HK-2 (cell line): Measurements from ENCODE around the gene PJVK.
"Not testable (repeated sequence)": the region's sequence is repeated elsewhere in the genome, so short reads cannot be mapped to it uniquely, and the experiment has no call there.

Experiments
- DNase-seq: peaks from one replicate; pipeline ENCODE4 v3.0.0-alpha.2; 2018; ENCODE audit not compliant: unreplicated experiment

PJVK gene, protein sequence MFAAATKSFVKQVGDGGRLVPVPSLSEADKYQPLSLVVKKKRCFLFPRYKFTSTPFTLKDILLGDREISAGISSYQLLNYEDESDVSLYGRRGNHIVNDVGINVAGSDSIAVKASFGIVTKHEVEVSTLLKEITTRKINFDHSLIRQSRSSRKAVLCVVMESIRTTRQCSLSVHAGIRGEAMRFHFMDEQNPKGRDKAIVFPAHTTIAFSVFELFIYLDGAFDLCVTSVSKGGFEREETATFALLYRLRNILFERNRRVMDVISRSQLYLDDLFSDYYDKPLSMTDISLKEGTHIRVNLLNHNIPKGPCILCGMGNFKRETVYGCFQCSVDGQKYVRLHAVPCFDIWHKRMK

DNA sequence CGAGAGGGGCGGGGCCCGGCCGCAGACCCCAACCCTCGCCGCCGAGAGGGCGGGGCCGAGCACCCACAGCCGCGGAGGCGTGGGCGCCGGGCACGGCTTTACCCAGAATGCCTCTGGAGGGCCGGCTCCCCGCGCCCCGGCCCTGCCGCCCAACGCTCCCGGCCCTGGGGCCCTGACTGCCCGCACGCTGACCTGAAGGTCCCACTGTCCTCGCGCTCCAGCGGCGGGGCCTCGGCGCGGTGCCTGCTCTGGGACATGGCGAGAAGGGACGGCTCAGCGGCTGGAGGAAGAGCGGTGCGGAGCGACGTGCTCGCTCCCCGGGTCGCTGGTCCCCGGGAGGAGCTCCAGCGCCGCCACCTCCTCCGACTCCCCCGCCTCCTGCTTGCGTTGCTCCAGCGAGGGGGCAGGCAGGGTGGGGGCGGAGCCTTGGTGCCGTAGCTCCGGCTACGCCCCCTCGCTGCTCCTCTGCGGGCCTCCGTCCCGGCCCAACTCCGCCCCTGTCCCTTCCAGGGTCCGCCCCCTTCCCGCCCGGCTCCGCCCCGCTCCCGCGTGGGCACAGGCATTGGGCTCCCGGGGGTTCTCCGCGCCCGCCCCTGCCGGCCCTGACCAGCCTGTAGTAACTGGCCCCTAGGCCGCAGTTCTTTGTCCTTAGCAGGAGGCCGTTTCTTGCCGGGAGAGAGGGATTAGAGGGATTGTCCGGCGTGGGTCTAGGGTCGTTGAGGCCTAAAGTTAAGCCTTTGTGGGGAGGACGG lies at the start of gene PJVK, which contains the start of gene PRKRA:
PJVK (plus strand) TSS at position 605 of the 752 bp plus-strand sequence. CDS start 2,032 bp downstream, outside the sequence.
PRKRA (minus strand) TSS at position 402 of the 752 bp plus-strand sequence; CDS start at position 257, 145 bp downstream.
- peak; percentile 98 for DNase-seq

DNA sequence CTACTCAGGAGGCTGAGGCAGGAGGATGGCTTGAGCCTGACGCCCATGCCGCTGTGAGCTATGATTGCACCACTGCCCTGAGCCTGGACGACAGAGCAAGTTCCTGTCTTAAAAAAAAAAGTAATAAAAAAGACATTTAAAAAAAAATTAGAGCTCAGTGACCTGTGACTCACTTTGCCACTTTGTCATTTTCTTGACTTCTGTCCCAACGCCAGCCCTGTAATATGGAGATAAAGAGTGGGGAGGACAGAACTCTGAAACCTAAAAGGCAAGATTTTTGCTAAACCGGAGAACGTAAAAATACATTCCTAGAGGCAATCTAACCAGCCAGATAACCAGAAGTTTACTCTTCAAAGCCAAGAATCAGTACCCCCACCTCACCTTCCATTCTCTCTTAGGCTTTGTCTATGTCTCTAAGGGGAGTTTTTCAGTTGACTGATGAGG lies 49.2 kb upstream of the PJVK start:
- DNase-seq = no peak

GRCh38 chr2:178403671-178404306 lies 47.4 kb upstream of the PJVK start:
- no peak for DNase-seq

GRCh38 chr2:178404368-178404767 lies 46.8 kb upstream of the PJVK start:
- DNase-seq = peak; percentile 34

- DNase-seq = no peak
These were observed 41.9 kb upstream of the PJVK start for GRCh38 chr2:178409261-178409660.

DNA sequence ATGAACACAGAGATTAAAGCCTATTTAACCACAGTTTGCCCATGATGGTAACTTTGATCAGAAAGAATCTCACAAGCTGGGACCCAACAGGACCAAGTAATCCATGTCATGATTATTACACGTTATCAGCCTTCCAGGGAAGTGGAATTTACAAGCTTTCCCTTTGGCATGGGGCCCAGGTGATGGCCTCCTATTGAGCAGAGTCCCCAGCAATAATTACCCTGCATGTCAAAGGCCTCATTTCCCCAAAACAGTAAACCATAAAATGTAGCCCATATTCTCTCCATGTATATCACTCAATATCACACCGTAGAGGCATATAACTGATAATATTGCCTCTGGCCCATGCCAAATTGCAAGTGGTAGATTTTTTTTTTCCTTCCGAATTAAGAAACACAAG lies 39.1 kb upstream of the PJVK start:
- DNase-seq = no peak

DNA sequence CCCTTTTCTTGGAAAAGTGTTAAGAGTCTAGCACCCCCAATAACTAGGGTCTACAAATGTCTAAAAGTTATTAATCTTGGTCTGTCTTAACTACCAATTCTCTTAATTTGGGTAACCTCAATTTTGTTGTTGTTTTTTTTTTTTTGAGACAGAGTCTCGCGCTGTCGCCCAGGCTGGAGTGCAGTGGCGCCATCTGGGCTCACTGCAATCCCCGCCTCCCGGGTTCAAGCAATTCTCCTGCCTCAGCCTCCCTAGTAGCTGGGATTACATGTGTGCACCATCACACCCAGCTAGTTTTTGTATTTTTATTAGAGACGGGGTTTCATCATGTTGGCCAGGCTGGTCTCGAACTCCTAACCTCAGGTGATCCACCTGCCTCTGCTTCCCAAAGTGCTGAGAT lies 38.7 kb upstream of the PJVK start:
- DNase-seq = not testable (repeated sequence)

- DNase-seq = peak; percentile 84
These were observed 37.5 kb upstream of the PJVK start for GRCh38 chr2:178413472-178414265.

- peak; percentile 90 for DNase-seq
These were observed 36.6 kb upstream of the PJVK start for GRCh38 chr2:178414266-178415247.

DNA sequence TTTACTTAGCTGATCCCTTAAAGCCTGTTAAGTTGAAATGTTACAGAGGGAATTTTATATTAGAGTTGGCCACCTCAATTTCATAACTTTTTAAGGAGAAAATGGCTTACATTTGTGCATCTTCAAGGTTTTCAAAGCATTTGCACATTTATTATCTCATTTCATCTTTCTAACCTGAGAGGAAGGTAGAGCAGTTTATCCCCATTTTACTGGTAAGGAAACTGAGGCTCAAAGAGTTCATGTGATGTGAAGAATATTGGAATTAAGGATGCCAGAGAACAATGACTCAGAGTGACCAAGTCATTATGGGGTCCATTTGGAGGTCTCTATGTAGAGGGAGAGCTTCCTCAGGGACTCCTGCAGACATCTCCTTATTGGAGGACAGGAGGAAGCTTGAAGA lies 35.2 kb upstream of the PJVK start:
- DNase-seq = no peak

DNA sequence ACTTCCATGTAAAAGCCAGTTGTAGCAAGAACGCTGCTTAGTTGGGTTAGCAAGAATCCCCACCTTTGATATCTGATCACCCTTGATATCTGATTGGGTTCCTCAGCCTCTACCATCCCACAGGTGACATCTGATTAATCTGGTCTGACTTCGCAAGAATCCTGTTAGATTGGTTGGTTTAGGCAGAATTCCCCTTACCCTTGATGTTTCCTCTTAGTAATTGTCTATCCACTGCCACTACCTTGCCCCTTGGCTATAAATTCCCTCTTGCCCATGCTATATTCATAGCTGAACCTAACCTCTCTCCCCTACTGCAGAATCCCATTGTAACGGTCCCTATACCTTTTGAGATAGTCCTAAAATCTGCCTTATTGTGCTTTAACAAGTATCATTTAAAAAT lies 33.3 kb upstream of the PJVK start:
- no peak for DNase-seq

DNA sequence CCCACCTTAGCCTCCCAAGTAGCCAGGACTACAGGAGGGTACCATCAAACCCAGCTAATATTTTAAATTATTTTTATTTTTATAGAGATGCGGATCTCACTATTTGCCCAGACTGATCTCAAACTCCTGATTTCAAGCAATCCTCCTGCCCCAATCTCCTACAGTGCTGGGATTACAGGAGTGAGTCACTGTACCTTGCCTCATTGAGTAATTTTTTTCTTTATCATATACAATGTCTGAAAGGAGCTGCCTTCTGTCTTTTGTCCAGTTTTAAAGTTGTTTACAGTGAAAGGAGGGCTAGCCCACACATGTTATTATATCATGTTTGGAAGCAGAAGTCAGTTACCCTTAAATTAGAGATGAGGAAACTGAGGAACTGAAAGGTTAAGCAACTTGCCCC lies 32.8 kb upstream of the PJVK start:
- DNase-seq = no peak

GRCh38 chr2:178419123-178419522 lies 32.1 kb upstream of the PJVK start:
- DNase-seq = no peak

- no peak for DNase-seq
These were observed 30.6 kb upstream of the PJVK start for GRCh38 chr2:178420463-178420999.

DNA sequence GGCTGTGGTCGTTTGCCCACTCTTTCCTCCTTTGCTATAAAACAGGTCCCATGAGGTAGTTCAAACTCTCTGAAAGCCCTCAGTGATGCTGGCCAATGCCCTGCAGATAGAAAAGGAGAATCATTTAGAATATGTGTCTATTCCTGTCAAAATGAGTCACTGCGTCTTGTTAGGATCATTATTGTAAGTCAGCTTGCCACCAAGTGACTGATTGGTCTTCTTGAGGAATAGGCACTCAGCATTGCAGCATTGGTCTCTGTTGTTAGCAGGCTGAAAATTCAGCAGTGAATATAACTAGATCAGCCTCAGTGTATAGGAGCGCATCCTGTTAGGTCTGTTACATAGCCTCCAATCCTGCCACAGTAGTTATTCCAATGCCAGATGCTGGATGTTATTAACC lies 29.1 kb upstream of the PJVK start:
- no peak for DNase-seq

- DNase-seq = not testable (repeated sequence)
These were observed 27.4 kb upstream of the PJVK start for GRCh38 chr2:178423746-178424145.

DNA sequence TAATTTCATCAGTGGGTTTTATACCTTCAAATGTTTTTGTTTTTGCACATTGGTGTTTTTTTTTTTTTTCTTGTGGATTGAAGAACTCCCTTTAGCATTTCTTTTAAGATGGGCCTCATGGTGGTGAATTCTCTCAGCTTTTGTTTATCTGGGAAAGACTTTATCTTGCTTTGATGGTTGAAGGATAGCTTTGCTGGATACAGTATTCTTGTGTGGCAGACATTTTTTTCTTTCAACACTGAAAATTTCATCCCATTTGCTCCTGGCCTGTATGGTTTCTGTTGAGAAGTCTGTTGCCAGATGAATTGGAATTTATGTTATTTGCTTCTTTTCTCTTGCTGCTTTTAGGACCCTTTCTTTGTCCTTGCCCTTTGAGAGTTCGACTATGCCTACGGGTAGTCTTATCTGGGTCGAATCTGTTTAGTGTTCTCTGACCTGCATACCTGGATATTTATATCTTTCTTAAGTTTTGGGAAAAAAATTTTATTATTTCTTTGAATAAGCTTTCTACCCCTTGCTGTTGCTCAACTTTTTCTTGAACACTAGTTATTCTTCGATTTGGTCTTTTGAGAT lies 25.8 kb upstream of the PJVK start:
- no peak for DNase-seq

- DNase-seq = no peak
These were observed 24.8 kb upstream of the PJVK start for GRCh38 chr2:178426388-178426787.

DNA sequence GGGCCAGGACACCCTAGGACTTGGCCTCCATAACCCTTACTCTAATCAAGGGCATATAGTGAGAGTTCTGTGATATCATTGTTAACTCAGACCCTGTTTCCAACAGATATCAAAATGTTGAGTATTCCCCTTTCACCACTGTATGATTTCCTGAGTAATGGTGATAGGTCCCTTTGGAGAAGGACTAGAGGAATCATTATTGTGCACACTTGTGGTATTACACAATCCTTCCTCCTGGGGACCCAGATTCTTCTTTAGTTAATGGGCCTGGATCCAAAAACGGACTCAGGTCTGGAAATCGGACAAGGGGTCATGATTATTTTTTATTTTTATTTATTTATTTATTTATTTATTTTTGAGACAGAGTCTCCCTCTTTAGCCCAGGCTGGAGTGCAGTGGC lies 23.7 kb upstream of the PJVK start:
- DNase-seq = no peak

DNA sequence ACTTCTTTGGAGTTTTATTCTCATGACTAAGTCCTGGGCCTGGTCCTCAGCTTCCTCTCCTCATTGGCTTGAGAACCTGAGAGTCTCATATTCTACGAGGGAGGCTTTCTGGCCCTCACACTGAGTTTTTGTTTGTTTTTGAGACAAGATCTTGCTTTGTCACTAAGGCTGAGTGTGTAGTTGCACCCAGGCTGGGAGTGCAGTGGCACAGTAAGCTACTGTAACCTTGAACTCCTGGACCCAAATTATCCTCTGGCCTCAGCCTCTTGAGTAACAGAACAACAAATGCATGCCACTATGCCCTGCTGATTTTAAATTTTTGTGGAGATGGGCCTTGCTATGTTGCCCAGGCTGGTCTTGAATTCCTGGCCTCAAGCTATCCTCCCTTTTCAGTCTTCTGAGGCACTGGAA lies 22.8 kb upstream of the PJVK start:
- no peak for DNase-seq
